GM10248 (cell line): ENCODE results near the gene ZFP69.

Source experiments
- CTCF ChIA-PET: fragments of 300-600 bp; sonication (Branson Sonifier 250); formaldehyde crosslinking; extraction: SDS; loops from one replicate; lab custom pipeline; 2021; ENCODE audit warnings: antibody characterized with exemption; lab: Yijun Ruan, JAX
- POLR2A ChIA-PET: fragments of 350-650 bp; sonication (Branson Sonifier 250); formaldehyde crosslinking; extraction: SDS; loops from one replicate; lab custom pipeline; 2020; ENCODE audit warnings: antibody characterized with exemption; lab: Yijun Ruan, JAX
- DNase-seq: peaks from one replicate; pipeline ENCODE4 v3.0.0; 2012; ENCODE audit errors: extremely low spot score
- TF ChIP-seq, protein P1 (sequence below): IDR thresholded peaks from 2 replicates; pipeline ENCODE4 v1.5.1; 2012; ENCODE audit warnings: mild to moderate bottlenecking, low read depth; ENCODE audit errors: extremely low read depth, missing control alignments, control extremely low read depth

ZFP69 gene

GRCh38 chr1:40462956-40463590 is 14.0 kb upstream of the ZFP69 start:
- DNase-seq, result no peak
- ChIA-PET POLR2A (no interaction called here), CTCF (no interaction called here)
- TF ChIP-seq, protein P1, sequence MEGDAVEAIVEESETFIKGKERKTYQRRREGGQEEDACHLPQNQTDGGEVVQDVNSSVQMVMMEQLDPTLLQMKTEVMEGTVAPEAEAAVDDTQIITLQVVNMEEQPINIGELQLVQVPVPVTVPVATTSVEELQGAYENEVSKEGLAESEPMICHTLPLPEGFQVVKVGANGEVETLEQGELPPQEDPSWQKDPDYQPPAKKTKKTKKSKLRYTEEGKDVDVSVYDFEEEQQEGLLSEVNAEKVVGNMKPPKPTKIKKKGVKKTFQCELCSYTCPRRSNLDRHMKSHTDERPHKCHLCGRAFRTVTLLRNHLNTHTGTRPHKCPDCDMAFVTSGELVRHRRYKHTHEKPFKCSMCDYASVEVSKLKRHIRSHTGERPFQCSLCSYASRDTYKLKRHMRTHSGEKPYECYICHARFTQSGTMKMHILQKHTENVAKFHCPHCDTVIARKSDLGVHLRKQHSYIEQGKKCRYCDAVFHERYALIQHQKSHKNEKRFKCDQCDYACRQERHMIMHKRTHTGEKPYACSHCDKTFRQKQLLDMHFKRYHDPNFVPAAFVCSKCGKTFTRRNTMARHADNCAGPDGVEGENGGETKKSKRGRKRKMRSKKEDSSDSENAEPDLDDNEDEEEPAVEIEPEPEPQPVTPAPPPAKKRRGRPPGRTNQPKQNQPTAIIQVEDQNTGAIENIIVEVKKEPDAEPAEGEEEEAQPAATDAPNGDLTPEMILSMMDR, result no peak

- TF ChIP-seq, protein P1, result no peak
- no peak for DNase-seq
- CTCF ChIA-PET, result no interaction called here
- POLR2A ChIA-PET, result no interaction called here
Observed at GRCh38 chr1:40469327-40469726, 7.8 kb upstream of the ZFP69 start.

GRCh38 chr1:40475268-40475667 is 1.8 kb upstream of the ZFP69 start:
- TF ChIP-seq, protein P1, result no peak
- DNase-seq, result no peak
- CTCF ChIA-PET, result no interaction called here

DNA sequence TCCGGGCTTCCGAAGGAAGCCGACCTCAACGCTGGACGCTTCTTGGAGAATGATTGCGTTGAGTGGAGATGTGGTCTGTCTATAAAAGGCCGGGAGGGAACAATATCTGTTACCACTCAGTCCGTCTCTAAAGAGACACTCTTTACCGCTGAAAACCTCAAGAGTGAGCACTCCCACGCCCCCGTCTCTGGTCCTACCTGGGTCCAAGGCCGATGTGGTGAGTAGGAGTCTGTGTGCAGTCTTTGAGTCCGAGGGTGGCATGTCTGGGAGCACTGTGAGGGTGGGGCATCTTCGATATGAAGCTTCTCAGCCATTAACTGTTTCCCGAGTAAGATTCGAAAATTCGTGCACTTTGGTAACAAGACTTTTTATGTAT is 576 bp downstream of the ZFP69 start:
- TF ChIP-seq, protein P1, result no peak
- CTCF ChIA-PET, result interaction anchor here (0.9 to 1.9 kb wide), 6 partner anchors 11 to 325 kb away, joined by 3 to 5 read pairs (median 3); no protein-coding TSS in a partner anchor
- POLR2A ChIA-PET, result interaction anchor here (0.6 kb wide), 1 partner anchor 103 kb away, joined by 3 read pairs; no protein-coding TSS in a partner anchor
- DNase-seq, result peak; percentile 31

More at GRCh38 chr1:40475268-40475667, 1.8 kb upstream of the ZFP69 start:
- POLR2A ChIA-PET, result no interaction called here

GRCh38 chr1:40478276-40478675 is 1.2 kb downstream of the ZFP69 start:
- ChIA-PET POLR2A (interaction anchor here (0.6 kb wide), 1 partner anchor 104 kb away, joined by 3 read pairs; no protein-coding TSS in a partner anchor), CTCF (interaction anchor here (0.9 to 1.9 kb wide), 6 partner anchors 12 to 325 kb away, joined by 3 to 5 read pairs (median 3); no protein-coding TSS in a partner anchor)

GRCh38 chr1:40479156-40479555 is 2.1 kb downstream of the ZFP69 start:
- ChIA-PET CTCF (interaction anchor here (1.9 kb wide), 1 partner anchor 22 kb away, joined by 5 read pairs; no protein-coding TSS in a partner anchor), POLR2A (no interaction called here)
- TF ChIP-seq, protein P1, result no peak
- no peak for DNase-seq

More at GRCh38 chr1:40478276-40478675, 1.2 kb downstream of the ZFP69 start:
- no peak for DNase-seq
- TF ChIP-seq, protein P1, result no peak
